ENCODE results near the gene PXN.
A peak's percentile ranks its signal among the peaks of the same experiment; 100 is the strongest.

Gene PXN

DNA sequence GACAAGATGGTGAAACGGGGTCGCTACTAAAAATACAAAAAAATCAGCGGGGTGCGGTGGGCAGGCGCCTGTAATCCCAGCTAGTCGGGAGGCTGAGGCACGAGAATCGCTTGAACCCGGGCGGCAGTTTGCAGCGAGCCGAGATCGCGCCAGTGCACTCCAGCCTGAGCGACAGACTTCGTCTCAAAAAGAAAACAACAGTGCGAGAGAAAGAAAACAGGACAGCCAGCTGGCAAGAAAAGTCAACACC is 26.8 kb upstream of the PXN start (continued):
- TF ChIP-seq, protein P1, sequence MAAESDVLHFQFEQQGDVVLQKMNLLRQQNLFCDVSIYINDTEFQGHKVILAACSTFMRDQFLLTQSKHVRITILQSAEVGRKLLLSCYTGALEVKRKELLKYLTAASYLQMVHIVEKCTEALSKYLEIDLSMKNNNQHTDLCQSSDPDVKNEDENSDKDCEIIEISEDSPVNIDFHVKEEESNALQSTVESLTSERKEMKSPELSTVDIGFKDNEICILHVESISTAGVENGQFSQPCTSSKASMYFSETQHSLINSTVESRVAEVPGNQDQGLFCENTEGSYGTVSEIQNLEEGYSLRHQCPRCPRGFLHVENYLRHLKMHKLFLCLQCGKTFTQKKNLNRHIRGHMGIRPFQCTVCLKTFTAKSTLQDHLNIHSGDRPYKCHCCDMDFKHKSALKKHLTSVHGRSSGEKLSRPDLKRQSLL (tag by site-specific recombination; IDR thresholded peaks at IDR 0.05), result no peak
- TF ChIP-seq PRDM1 (tag by site-specific recombination; IDR thresholded peaks at IDR 0.05) (no peak), ZBTB20 (tag by site-specific recombination; IDR thresholded peaks at IDR 0.05) (peak; percentile 74), ZSCAN18 (tag by site-specific recombination; IDR thresholded peaks at IDR 0.05) (no peak; the same call in 1 of the 2 replicates), ZNF184 (tag by site-specific recombination; IDR thresholded peaks at IDR 0.05) (no peak), HOXA7 (CRISPR knock-in tag; IDR thresholded peaks at IDR 0.05; ENCODE audit: borderline replicate concordance) (no peak), ZNF23 (tag by site-specific recombination; IDR thresholded peaks at IDR 0.05; ENCODE audit: borderline replicate concordance) (no peak), ZNF133 (tag by site-specific recombination; IDR thresholded peaks at IDR 0.05) (no peak), ZNF19 (tag by site-specific recombination; IDR thresholded peaks at IDR 0.05; ENCODE audit: low read depth) (no peak), ZNF302 (tag by site-specific recombination; IDR thresholded peaks at IDR 0.05; ENCODE audit: low read depth) (no peak), ZNF155 (tag by site-specific recombination; IDR thresholded peaks at IDR 0.05) (no peak), ZSCAN5A (tag by site-specific recombination; IDR thresholded peaks at IDR 0.05) (peak; percentile 91; the same call in 1 of the 2 replicates), ZNF335 (tag by site-specific recombination; conservative IDR thresholded peaks at IDR 0.05) (peak; percentile 85), GLI4 (tag by site-specific recombination; IDR thresholded peaks at IDR 0.05) (peak; percentile 65; the same call in 1 of the 2 replicates)
- TF ChIP-seq, protein P2, sequence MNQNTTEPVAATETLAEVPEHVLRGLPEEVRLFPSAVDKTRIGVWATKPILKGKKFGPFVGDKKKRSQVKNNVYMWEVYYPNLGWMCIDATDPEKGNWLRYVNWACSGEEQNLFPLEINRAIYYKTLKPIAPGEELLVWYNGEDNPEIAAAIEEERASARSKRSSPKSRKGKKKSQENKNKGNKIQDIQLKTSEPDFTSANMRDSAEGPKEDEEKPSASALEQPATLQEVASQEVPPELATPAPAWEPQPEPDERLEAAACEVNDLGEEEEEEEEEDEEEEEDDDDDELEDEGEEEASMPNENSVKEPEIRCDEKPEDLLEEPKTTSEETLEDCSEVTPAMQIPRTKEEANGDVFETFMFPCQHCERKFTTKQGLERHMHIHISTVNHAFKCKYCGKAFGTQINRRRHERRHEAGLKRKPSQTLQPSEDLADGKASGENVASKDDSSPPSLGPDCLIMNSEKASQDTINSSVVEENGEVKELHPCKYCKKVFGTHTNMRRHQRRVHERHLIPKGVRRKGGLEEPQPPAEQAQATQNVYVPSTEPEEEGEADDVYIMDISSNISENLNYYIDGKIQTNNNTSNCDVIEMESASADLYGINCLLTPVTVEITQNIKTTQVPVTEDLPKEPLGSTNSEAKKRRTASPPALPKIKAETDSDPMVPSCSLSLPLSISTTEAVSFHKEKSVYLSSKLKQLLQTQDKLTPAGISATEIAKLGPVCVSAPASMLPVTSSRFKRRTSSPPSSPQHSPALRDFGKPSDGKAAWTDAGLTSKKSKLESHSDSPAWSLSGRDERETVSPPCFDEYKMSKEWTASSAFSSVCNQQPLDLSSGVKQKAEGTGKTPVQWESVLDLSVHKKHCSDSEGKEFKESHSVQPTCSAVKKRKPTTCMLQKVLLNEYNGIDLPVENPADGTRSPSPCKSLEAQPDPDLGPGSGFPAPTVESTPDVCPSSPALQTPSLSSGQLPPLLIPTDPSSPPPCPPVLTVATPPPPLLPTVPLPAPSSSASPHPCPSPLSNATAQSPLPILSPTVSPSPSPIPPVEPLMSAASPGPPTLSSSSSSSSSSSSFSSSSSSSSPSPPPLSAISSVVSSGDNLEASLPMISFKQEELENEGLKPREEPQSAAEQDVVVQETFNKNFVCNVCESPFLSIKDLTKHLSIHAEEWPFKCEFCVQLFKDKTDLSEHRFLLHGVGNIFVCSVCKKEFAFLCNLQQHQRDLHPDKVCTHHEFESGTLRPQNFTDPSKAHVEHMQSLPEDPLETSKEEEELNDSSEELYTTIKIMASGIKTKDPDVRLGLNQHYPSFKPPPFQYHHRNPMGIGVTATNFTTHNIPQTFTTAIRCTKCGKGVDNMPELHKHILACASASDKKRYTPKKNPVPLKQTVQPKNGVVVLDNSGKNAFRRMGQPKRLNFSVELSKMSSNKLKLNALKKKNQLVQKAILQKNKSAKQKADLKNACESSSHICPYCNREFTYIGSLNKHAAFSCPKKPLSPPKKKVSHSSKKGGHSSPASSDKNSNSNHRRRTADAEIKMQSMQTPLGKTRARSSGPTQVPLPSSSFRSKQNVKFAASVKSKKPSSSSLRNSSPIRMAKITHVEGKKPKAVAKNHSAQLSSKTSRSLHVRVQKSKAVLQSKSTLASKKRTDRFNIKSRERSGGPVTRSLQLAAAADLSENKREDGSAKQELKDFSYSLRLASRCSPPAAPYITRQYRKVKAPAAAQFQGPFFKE (tag by site-specific recombination; IDR thresholded peaks at IDR 0.05; ENCODE audit: borderline replicate concordance), result no peak
- TF ChIP-seq, protein P3, sequence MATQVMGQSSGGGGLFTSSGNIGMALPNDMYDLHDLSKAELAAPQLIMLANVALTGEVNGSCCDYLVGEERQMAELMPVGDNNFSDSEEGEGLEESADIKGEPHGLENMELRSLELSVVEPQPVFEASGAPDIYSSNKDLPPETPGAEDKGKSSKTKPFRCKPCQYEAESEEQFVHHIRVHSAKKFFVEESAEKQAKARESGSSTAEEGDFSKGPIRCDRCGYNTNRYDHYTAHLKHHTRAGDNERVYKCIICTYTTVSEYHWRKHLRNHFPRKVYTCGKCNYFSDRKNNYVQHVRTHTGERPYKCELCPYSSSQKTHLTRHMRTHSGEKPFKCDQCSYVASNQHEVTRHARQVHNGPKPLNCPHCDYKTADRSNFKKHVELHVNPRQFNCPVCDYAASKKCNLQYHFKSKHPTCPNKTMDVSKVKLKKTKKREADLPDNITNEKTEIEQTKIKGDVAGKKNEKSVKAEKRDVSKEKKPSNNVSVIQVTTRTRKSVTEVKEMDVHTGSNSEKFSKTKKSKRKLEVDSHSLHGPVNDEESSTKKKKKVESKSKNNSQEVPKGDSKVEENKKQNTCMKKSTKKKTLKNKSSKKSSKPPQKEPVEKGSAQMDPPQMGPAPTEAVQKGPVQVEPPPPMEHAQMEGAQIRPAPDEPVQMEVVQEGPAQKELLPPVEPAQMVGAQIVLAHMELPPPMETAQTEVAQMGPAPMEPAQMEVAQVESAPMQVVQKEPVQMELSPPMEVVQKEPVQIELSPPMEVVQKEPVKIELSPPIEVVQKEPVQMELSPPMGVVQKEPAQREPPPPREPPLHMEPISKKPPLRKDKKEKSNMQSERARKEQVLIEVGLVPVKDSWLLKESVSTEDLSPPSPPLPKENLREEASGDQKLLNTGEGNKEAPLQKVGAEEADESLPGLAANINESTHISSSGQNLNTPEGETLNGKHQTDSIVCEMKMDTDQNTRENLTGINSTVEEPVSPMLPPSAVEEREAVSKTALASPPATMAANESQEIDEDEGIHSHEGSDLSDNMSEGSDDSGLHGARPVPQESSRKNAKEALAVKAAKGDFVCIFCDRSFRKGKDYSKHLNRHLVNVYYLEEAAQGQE (tag by site-specific recombination; IDR thresholded peaks at IDR 0.05), result no peak
- TF ChIP-seq, protein P4, sequence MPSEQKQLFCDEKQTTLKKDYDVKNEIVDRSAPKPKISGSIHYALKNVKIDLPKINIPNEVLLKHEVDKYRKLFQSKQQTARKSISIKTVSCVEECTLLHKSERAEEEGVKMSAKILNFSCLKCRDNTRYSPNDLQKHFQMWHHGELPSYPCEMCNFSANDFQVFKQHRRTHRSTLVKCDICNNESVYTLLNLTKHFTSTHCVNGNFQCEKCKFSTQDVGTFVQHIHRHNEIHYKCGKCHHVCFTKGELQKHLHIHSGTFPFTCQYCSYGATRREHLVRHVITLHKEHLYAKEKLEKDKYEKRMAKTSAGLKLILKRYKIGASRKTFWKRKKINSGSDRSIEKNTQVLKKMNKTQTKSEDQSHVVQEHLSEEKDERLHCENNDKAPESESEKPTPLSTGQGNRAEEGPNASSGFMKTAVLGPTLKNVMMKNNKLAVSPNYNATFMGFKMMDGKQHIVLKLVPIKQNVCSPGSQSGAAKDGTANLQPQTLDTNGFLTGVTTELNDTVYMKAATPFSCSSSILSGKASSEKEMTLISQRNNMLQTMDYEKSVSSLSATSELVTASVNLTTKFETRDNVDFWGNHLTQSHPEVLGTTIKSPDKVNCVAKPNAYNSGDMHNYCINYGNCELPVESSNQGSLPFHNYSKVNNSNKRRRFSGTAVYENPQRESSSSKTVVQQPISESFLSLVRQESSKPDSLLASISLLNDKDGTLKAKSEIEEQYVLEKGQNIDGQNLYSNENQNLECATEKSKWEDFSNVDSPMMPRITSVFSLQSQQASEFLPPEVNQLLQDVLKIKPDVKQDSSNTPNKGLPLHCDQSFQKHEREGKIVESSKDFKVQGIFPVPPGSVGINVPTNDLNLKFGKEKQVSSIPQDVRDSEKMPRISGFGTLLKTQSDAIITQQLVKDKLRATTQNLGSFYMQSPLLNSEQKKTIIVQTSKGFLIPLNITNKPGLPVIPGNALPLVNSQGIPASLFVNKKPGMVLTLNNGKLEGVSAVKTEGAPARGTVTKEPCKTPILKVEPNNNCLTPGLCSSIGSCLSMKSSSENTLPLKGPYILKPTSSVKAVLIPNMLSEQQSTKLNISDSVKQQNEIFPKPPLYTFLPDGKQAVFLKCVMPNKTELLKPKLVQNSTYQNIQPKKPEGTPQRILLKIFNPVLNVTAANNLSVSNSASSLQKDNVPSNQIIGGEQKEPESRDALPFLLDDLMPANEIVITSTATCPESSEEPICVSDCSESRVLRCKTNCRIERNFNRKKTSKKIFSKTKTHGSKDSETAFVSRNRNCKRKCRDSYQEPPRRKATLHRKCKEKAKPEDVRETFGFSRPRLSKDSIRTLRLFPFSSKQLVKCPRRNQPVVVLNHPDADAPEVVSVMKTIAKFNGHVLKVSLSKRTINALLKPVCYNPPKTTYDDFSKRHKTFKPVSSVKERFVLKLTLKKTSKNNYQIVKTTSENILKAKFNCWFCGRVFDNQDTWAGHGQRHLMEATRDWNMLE (tag by site-specific recombination; conservative IDR thresholded peaks at IDR 0.05; ENCODE audit: low read depth), result no peak
- TF ChIP-seq, protein P5, sequence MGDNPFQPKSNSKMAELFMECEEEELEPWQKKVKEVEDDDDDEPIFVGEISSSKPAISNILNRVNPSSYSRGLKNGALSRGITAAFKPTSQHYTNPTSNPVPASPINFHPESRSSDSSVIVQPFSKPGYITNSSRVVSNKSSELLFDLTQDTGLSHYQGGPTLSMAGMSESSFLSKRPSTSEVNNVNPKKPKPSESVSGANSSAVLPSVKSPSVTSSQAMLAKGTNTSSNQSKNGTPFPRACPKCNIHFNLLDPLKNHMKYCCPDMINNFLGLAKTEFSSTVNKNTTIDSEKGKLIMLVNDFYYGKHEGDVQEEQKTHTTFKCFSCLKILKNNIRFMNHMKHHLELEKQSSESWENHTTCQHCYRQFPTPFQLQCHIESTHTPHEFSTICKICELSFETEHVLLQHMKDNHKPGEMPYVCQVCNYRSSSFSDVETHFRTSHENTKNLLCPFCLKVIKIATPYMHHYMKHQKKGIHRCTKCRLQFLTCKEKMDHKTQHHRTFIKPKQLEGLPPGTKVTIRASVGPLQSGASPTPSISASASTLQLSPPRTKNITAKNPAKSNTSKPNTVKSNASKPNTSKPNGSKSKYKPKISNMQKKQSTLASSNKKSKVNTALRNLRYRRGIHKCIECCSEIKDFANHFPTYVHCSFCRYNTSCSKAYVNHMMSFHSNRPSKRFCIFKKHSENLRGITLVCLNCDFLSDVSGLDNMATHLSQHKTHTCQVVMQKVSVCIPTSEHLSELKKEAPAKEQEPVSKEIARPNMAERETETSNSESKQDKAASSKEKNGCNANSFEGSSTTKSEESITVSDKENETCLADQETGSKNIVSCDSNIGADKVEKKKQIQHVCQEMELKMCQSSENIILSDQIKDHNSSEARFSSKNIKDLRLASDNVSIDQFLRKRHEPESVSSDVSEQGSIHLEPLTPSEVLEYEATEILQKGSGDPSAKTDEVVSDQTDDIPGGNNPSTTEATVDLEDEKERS (tag by site-specific recombination; IDR thresholded peaks at IDR 0.05), result no peak

Data from HEK293 (cell line).